Cardiac fibroblast (primary cell): ENCODE data around the gene RNF11.
"Not testable (repeated sequence)": the region's sequence is repeated elsewhere in the genome, so short reads cannot be mapped to it uniquely, and the experiment has no call there.

Source experiments
- DNase-seq, 2 donors: peaks; one replicate each; pipeline versions ENCODE4 v3.0.0 to v3.0.0-alpha.2; 2010; ENCODE audit warnings: low read depth in 2 of 2
- H3K4me3 ChIP-seq, 2 donors: replicated peaks in 1 of 2; 1 replicate in 1 of 2; 2 replicates in 1 of 2; pipeline ENCODE4 v1.5.1; 2011; ENCODE audit warnings: low read depth in 2 of 2, low read length in 2 of 2, mild to moderate bottlenecking in 2 of 2, moderate library complexity in 1 of 2
- TF ChIP-seq, protein P1 (sequence below): IDR thresholded peaks from one replicate; pipeline ENCODE4 v1.5.1; 2011; ENCODE audit warnings: low read depth, mild to moderate bottlenecking, low read length, inconsistent platforms

RNF11 gene

DNA sequence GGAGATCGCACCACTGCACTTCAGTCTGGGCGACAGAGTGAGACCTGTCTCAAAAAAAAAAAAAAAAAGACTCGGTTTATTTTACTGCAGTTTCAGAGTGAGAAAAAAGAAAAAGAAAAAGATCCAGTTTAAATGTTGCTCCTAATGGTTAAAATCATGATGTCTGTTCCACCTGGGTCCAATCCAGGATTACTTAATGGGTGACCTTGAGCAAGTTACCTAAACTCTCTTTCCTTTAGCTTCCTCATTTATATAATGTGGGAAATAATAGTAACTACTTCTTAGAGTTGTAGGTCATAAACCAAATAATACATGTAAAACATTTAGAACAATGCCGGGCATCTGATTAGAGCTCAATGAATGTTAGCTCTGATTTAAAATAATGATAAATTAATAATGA lies 19.4 kb upstream of the RNF11 start:
- no peak for DNase-seq
- H3K4me3 ChIP-seq, result no peak overlapping the region
- TF ChIP-seq, protein P1, sequence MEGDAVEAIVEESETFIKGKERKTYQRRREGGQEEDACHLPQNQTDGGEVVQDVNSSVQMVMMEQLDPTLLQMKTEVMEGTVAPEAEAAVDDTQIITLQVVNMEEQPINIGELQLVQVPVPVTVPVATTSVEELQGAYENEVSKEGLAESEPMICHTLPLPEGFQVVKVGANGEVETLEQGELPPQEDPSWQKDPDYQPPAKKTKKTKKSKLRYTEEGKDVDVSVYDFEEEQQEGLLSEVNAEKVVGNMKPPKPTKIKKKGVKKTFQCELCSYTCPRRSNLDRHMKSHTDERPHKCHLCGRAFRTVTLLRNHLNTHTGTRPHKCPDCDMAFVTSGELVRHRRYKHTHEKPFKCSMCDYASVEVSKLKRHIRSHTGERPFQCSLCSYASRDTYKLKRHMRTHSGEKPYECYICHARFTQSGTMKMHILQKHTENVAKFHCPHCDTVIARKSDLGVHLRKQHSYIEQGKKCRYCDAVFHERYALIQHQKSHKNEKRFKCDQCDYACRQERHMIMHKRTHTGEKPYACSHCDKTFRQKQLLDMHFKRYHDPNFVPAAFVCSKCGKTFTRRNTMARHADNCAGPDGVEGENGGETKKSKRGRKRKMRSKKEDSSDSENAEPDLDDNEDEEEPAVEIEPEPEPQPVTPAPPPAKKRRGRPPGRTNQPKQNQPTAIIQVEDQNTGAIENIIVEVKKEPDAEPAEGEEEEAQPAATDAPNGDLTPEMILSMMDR, result no peak

DNA sequence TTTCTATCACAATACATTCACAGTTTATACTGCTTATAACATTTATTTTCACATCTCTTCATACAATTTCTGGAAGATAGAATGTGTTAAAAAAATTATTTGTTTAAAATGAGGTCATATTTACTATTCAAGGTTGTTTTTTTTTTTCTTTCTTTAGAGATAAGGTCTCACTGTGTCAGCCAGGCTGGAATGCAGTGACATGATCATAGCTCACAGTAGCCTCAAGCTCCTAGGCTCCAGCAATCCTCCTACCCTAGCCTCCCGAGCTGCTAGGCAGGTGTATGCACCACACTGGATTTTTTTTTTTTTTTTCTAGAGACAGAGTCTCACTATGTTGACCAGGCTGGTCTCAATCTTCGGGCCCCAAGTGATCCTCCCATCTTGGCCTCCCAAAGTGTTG lies 19.0 kb upstream of the RNF11 start:
- no peak overlapping the region for H3K4me3 ChIP-seq
- DNase-seq, result no peak
- TF ChIP-seq, protein P1, result no peak

DNA sequence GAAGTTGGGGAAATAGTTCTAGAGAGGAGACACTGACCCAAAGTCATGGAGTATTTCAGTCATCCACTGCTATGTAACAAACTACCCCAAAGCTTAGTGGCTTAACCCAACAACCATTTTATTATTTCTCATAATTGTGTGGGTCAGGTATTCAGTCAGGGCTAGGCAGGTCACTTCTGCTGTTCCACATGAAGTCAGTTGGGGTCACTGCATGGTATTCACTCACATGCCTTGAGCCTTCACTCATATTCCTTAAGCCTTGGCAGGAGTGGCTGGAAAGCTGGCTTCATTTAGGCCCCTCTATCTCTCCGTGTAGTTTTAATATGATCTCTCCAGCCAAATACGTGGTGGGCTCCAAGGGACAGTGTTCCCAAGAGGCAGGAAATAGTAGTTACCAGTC lies 17.5 kb upstream of the RNF11 start:
- TF ChIP-seq, protein P1, result no peak
- H3K4me3 ChIP-seq, result no peak overlapping the region

GRCh38 chr1:51219022-51219421 lies 17.1 kb upstream of the RNF11 start:
- TF ChIP-seq, protein P1, result no peak
- H3K4me3 ChIP-seq, result no peak overlapping the region
- DNase-seq, result no peak

More for the DNA sequence above, 17.5 kb upstream of the RNF11 start:
- DNase-seq, result no peak

- not testable (repeated sequence) for H3K4me3 ChIP-seq, DNase-seq
Observed at GRCh38 chr1:51221529-51221928, 14.5 kb upstream of the RNF11 start.

DNA sequence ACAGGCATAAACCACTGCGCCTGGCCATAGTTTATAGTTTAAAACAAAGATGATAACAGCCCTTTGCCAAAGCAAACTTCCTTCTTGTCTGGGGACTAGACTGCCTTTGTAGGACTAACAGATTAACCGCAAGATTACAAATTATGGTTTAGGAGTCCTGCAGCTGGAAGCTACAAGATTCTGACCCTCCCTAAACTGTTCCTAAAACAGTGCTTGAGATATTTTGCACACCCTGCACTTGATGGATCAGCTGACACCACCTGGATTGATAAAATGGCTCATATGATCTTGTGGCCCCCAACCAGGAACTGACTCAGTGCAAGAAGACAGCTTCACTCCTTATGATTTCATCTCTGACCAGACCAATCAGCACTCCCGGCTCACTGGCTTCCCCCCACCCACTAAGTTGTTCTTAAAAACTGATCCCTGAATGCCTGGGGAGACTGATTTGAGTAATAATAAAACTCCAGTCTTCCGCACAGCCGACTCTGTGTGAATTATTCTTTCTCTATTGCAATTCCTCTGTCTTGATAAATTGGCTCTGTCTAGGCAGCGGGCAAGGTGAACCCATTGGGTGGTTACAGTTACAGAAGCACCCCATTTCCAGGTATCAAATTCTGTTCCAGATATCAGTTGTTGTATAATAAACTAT lies 13.8 kb upstream of the RNF11 start:
- DNase-seq, result no peak
- no peak overlapping the region for H3K4me3 ChIP-seq
- TF ChIP-seq, protein P1, result no peak

DNA sequence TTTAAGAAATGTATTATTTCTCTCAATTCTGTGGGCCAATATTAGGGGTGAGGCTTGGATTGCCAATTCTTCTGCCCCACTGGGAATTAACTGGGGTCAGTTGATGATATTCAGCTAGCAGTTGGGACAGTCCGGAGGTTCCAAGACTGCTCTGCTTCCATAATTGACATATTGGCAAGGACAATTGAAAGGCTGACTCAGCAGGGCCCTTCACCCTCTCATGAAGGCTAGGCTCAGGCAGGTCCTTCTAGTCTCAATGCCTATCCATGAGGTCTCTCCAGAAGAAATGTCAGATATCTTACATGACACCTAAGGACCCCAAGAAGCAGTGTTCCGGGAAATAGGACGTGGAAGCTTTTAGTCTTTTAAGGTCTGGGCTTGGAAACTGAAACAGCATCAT lies 13.3 kb upstream of the RNF11 start:
- TF ChIP-seq, protein P1, result no peak
- H3K4me3 ChIP-seq, result no peak overlapping the region
- no peak for DNase-seq
